Activated T-cell treated with anti-CD3 and anti-CD28 coated beads, Interleukin-2, amount 50 U/mL, for 24 hours (primary cell): ENCODE measurements around the gene XKRX.

Experiments
- DNase-seq: peaks from one replicate; pipeline ENCODE4 v3.0.0-alpha.2; 2020
- H3K27ac Mint-ChIP-seq: 2 replicates; pipeline ENCODE4 v1.8.0; 2020; ENCODE audit warnings: mild to moderate bottlenecking, mixed read lengths
- H3K27me3 Mint-ChIP-seq: 2 replicates; pipeline ENCODE4 v1.8.0; 2020; ENCODE audit warnings: mixed read lengths
- H3K36me3 Mint-ChIP-seq: 2 replicates; pipeline ENCODE4 v1.8.0; 2020; ENCODE audit warnings: low read depth, mixed read lengths
- H3K4me1 Mint-ChIP-seq: 2 replicates; pipeline ENCODE4 v1.8.0; 2020; ENCODE audit warnings: low read depth, mixed read lengths
- H3K4me3 Mint-ChIP-seq: 2 replicates; pipeline ENCODE4 v1.8.0; 2020; ENCODE audit warnings: mild to moderate bottlenecking, moderate library complexity, mixed read lengths
- H3K9me3 Mint-ChIP-seq: 2 replicates; pipeline ENCODE4 v1.8.0; 2020; ENCODE audit warnings: mixed read lengths

The XKRX gene

DNA sequence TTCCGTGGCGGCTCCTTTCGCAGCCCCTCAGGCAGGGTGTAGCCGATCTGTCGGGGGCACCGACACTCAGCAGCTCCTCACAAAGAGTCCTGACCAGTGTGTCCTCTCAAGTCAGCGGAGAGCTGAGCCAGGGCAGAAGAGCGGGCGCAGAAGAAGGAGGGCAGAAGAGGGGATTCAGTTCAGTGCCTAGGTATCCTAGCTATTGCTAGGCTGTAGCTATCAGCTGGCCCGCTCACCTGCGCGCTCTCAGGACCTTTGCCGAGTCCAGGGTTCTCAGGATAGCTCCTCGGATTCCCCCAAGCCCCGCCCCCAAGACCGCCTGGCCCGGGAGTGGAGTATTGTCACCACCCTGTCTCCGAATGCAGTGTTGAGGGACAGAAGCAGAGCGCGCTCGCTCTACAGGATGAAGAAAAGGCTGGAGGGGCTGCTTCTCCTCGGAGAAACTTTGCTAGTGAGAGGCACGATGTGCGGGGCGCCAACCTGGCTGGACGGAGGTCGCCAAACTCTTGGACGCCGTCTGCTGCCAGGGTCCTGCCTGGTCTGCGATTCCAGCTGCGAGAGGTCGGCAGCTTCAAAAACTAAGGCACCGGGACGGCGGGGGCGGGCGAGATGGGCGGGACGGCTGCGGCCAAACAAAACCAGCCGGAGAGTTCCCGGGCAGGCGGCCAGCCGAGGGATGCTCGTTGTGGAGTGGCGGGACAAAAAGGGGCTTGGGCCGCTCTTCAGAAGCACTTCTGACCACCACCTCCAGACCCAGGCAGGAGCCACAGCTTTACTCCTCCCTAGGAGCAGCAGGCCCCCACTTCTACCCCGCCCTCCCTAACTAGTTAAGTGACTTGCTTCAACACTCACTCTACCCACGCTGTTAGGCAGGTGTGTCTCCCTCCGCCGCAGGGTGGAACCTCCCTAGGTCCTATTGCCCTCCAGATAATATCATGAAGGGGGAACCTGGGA is at the start of gene XKRX:
Gene XKRX, minus strand, starts transcription at position 258 of the 954 bp plus-strand sequence. CDS start 613 bp downstream, outside the sequence.
- Mint-ChIP-seq H3K4me3 (peak within 1 kb of the TSS; percentile 81), H3K9me3 (peaks cover 5% of the 10 kb centered on the region), H3K27me3 (peaks cover 23% of the 10 kb centered on the region), H3K27ac (peak within 1 kb of the TSS; percentile 74), H3K36me3 (no peaks in the 10 kb centered on the region), H3K4me1 (peaks cover 53% of the 10 kb centered on the region)
- peak; percentile 61 for DNase-seq

GRCh38 chrX:100976211-100976610 is 47.5 kb upstream of the XKRX start:
- no peak overlapping the region for H3K4me3 Mint-ChIP-seq
- H3K4me1 Mint-ChIP-seq = no peaks in the 10 kb centered on the region
- DNase-seq = no peak
- H3K27me3 Mint-ChIP-seq = no peaks in the 10 kb centered on the region
- H3K27ac Mint-ChIP-seq = no peak overlapping the region
- H3K36me3 Mint-ChIP-seq = peaks cover 5% of the 10 kb centered on the region
- no peaks in the 10 kb centered on the region for H3K9me3 Mint-ChIP-seq

DNA sequence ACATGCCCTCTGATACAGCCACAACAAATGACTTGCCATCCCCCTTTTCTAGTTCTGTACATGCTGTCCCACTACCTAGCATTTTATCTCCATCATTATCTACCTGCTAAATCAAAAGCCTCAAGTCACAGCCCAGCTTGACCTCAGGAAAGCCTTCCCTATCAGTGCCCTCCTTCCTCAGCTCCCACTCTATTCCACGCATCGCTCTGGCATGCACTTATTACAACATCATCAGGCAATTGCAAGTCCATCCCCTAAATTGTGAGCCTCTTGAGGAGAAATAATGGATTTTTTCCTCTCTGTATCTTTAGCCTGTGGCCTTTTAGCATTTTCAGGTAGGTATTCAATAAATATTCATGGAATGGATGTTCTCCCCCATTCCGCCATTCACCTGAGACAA is 46.5 kb upstream of the XKRX start:
- Mint-ChIP-seq H3K36me3 (peaks cover 5% of the 10 kb centered on the region), H3K27ac (no peak overlapping the region), H3K27me3 (no peaks in the 10 kb centered on the region), H3K4me1 (no peaks in the 10 kb centered on the region), H3K4me3 (no peak overlapping the region), H3K9me3 (no peaks in the 10 kb centered on the region)
- no peak for DNase-seq

- Mint-ChIP-seq H3K36me3 (peaks cover 5% of the 10 kb centered on the region), H3K27ac (no peak overlapping the region), H3K27me3 (no peaks in the 10 kb centered on the region), H3K9me3 (no peaks in the 10 kb centered on the region), H3K4me1 (no peaks in the 10 kb centered on the region), H3K4me3 (no peak overlapping the region)
- DNase-seq = no peak
These were observed 44.7 kb upstream of the XKRX start for GRCh38 chrX:100973411-100973810.

- Mint-ChIP-seq H3K4me3 (no peak overlapping the region), H3K27ac (no peak overlapping the region), H3K27me3 (no peaks in the 10 kb centered on the region), H3K36me3 (peaks cover 5% of the 10 kb centered on the region), H3K9me3 (no peaks in the 10 kb centered on the region), H3K4me1 (no peaks in the 10 kb centered on the region)
- no peak for DNase-seq
These were observed 41.2 kb upstream of the XKRX start for GRCh38 chrX:100969936-100970335.

DNA sequence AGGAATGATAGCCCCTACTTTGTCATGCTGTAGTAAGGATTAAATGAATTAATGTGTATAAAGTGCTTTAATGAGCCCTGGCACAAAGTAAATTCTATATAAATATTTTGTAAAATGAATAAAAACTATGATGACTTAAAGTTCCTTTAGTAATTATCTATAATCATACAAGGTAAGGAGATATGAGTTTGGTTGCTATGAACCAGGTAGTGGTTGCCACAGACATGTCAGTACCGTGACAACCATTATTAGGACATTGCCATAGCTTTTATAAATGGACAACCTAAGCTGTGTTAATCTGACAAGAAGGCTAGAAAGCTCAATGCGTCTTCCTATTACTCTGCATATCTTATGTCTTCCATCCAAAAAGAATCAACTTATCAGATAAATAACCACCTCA is 40.7 kb upstream of the XKRX start, which contains the start of gene ARL13A:
Gene ARL13A, plus strand, starts transcription at position 301 of the 400 bp plus-strand sequence. CDS start 3,982 bp downstream, outside the sequence.
- H3K9me3 Mint-ChIP-seq = no peaks in the 10 kb centered on the region
- no peak for DNase-seq
- H3K27ac Mint-ChIP-seq = no peak within 1 kb of the TSS
- no peaks in the 10 kb centered on the region for H3K4me1 Mint-ChIP-seq
- H3K4me3 Mint-ChIP-seq = no peak within 1 kb of the TSS
- peaks cover 5% of the 10 kb centered on the region for H3K36me3 Mint-ChIP-seq
- no peaks in the 10 kb centered on the region for H3K27me3 Mint-ChIP-seq

DNA sequence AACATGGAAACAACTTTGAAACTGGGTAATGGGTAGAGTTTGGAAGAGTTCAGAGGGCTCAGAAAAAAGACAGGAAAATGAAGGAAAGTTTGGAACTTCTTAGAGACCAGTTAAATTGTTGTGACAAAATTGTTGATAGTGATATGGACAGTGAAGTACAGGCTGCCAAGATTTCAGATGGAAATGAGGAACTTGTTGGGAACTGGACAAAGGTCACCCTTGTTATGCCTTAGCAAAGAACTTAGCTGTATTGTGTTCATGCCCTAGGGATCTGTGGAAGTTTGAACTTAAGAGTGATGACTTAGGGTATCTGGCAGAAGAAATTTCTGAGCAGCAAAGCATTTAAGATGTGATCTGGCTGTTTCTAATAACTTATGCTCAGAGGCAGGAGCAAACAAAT is 35.6 kb upstream of the XKRX start:
- no peaks in the 10 kb centered on the region for H3K9me3 Mint-ChIP-seq
- DNase-seq = no peak
- no peaks in the 10 kb centered on the region for H3K27me3 Mint-ChIP-seq
- H3K4me1 Mint-ChIP-seq = no peaks in the 10 kb centered on the region
- H3K36me3 Mint-ChIP-seq = no peaks in the 10 kb centered on the region
- H3K27ac Mint-ChIP-seq = no peak overlapping the region
- H3K4me3 Mint-ChIP-seq = no peak overlapping the region

- no peaks in the 10 kb centered on the region for H3K4me1 Mint-ChIP-seq
- H3K27me3 Mint-ChIP-seq = no peaks in the 10 kb centered on the region
- H3K9me3 Mint-ChIP-seq = no peaks in the 10 kb centered on the region
- H3K36me3 Mint-ChIP-seq = no peaks in the 10 kb centered on the region
- H3K4me3 Mint-ChIP-seq = no peak overlapping the region
- H3K27ac Mint-ChIP-seq = no peak overlapping the region
- DNase-seq = no peak
These were observed 34.1 kb upstream of the XKRX start for GRCh38 chrX:100962811-100963210.

GRCh38 chrX:100948557-100948956 is 19.8 kb upstream of the XKRX start:
- H3K36me3 Mint-ChIP-seq = no peaks in the 10 kb centered on the region
- H3K4me1 Mint-ChIP-seq = no peaks in the 10 kb centered on the region
- DNase-seq = no peak
- no peak overlapping the region for H3K4me3 Mint-ChIP-seq
- H3K27ac Mint-ChIP-seq = no peak overlapping the region
- peaks cover 22% of the 10 kb centered on the region for H3K27me3 Mint-ChIP-seq
- H3K9me3 Mint-ChIP-seq = no peaks in the 10 kb centered on the region

DNA sequence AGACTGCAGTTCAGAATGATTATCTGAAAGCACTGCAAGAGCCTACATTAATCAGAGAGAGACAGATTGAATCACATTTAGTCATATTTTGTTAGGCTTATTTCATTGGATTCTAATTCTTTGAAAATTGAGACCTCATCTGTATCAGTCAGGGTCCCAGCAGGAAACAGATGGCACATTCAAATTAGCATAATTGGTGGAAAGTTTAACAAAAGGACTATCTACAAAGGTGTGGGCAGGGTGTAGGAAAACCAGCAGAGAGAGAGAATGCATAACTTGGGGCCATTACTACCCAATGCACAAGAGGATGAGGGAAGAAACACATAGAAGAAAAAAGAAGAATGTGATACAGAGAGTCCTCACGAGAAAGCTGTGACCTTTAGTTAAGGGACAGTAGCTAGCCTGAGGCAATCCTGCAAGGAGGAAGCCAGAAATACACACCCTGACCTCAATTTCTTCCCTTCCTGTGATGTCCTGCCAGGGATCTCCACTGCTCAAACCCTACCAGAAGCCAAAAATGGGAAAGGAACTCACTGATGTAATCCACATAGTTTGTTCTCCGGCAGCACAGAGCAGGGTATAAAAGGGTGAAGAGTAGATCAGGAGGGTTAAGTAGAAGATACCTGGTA is 17.7 kb upstream of the XKRX start:
- no peak overlapping the region for H3K27ac Mint-ChIP-seq
- H3K36me3 Mint-ChIP-seq = no peaks in the 10 kb centered on the region
- no peaks in the 10 kb centered on the region for H3K9me3 Mint-ChIP-seq
- peaks cover 19% of the 10 kb centered on the region for H3K27me3 Mint-ChIP-seq
- no peaks in the 10 kb centered on the region for H3K4me1 Mint-ChIP-seq
- no peak for DNase-seq
- H3K4me3 Mint-ChIP-seq = no peak overlapping the region

- Mint-ChIP-seq H3K4me1 (peaks cover under 1% of the 10 kb centered on the region), H3K9me3 (no peaks in the 10 kb centered on the region), H3K36me3 (no peaks in the 10 kb centered on the region), H3K4me3 (no peak overlapping the region), H3K27ac (no peak overlapping the region), H3K27me3 (peaks cover 19% of the 10 kb centered on the region)
- no peak for DNase-seq
These were observed 15.9 kb upstream of the XKRX start for GRCh38 chrX:100944601-100945000.

DNA sequence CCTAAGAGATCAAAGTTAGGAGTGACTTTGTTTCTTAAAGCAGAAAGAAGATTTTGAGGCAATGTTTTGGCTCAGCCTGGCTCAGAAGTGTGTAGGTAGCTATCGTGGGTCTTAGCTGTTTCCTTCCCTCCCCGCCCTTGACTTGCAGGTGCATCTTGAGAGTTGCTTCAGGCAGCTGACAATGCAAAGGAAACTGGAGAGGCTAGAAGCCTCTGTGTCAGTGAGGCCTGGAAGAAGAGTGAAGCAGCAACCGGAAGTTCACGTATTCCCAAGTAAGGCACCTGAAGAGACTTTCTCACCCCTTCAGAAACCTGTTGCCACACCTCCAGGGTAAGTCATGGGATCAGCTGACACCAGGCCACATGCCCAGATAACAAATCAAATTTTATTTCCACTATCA is 10.6 kb upstream of the XKRX start:
- Mint-ChIP-seq H3K9me3 (no peaks in the 10 kb centered on the region), H3K4me3 (no peak overlapping the region), H3K4me1 (peaks cover 7% of the 10 kb centered on the region), H3K36me3 (no peaks in the 10 kb centered on the region), H3K27ac (peak overlapping the region; percentile 70), H3K27me3 (peaks cover 4% of the 10 kb centered on the region)
- no peak for DNase-seq

- Mint-ChIP-seq H3K27ac (no peak overlapping the region), H3K9me3 (peaks cover 5% of the 10 kb centered on the region), H3K4me1 (peaks cover 20% of the 10 kb centered on the region), H3K4me3 (no peak overlapping the region), H3K36me3 (no peaks in the 10 kb centered on the region), H3K27me3 (peaks cover 19% of the 10 kb centered on the region)
- no peak for DNase-seq
These were observed 7.0 kb upstream of the XKRX start for GRCh38 chrX:100935767-100936166.

- no peaks in the 10 kb centered on the region for H3K36me3 Mint-ChIP-seq
- peaks cover 5% of the 10 kb centered on the region for H3K9me3 Mint-ChIP-seq
- H3K27ac Mint-ChIP-seq = no peak overlapping the region
- no peak overlapping the region for H3K4me3 Mint-ChIP-seq
- DNase-seq = no peak
- H3K27me3 Mint-ChIP-seq = peaks cover 24% of the 10 kb centered on the region
- peaks cover 33% of the 10 kb centered on the region for H3K4me1 Mint-ChIP-seq
These were observed 3.2 kb upstream of the XKRX start for GRCh38 chrX:100931925-100932285.
